ENCODE results near the gene DHDDS.

DHDDS gene

GRCh38 chr1:26403656-26404055, 28.5 kb upstream of the DHDDS start:
- DNase-seq (ENCODE audit: low read depth): no peak
- H3K4me3 ChIP-seq (ENCODE audit: low read depth, low read length): no peak overlapping the region
- TF ChIP-seq POLR2A (IDR thresholded peaks at IDR 0.05; ENCODE audit: extremely low read depth, insufficient read length): no peak
- TF ChIP-seq CTCF (IDR thresholded peaks at IDR 0.05; ENCODE audit: low read depth, low read length): no peak

GRCh38 chr1:26404641-26405040, 27.5 kb upstream of the DHDDS start:
- no peak overlapping the region for H3K4me3 ChIP-seq (ENCODE audit: low read depth, low read length)
- DNase-seq (ENCODE audit: low read depth): no peak
- TF ChIP-seq CTCF (IDR thresholded peaks at IDR 0.05; ENCODE audit: low read depth, low read length): no peak
- TF ChIP-seq MYC (IDR thresholded peaks at IDR 0.05; ENCODE audit: low read depth, low read length): no peak

- TF ChIP-seq CTCF (IDR thresholded peaks at IDR 0.05; ENCODE audit: low read depth, low read length) (no peak), MAX (IDR thresholded peaks at IDR 0.05; ENCODE audit: low read depth, low read length) (no peak)
- no peak overlapping the region for H3K4me3 ChIP-seq (ENCODE audit: low read depth, low read length)
- no peak for DNase-seq (ENCODE audit: low read depth)
Observed at GRCh38 chr1:26405281-26405915, 26.7 kb upstream of the DHDDS start.

- TF ChIP-seq MAX (IDR thresholded peaks at IDR 0.05; ENCODE audit: low read depth, low read length) (peak; percentile 95), MYC (IDR thresholded peaks at IDR 0.05; ENCODE audit: low read depth, low read length) (no peak; the same call in 1 of the 2 replicates)
- no peak overlapping the region for H3K4me3 ChIP-seq (ENCODE audit: low read depth, low read length)
- DNase-seq (ENCODE audit: low read depth): peak; percentile 74
Observed at GRCh38 chr1:26408604-26409003, 23.5 kb upstream of the DHDDS start.

- H3K4me3 ChIP-seq (ENCODE audit: low read depth, low read length): no peak overlapping the region
- no peak for DNase-seq (ENCODE audit: low read depth)
- no peak for TF ChIP-seq CTCF (IDR thresholded peaks at IDR 0.05; ENCODE audit: low read depth, low read length)
- TF ChIP-seq MAX (IDR thresholded peaks at IDR 0.05; ENCODE audit: low read depth, low read length): no peak
- TF ChIP-seq MYC (IDR thresholded peaks at IDR 0.05; ENCODE audit: low read depth, low read length): no peak
- TF ChIP-seq POLR2A (IDR thresholded peaks at IDR 0.05; ENCODE audit: extremely low read depth, insufficient read length): no peak
Observed at GRCh38 chr1:26409191-26409807, 22.8 kb upstream of the DHDDS start.

GRCh38 chr1:26410706-26411623, 21.2 kb upstream of the DHDDS start, which contains the start of gene LIN28A:
Gene LIN28A, plus strand, starts transcription at chr1:26410817. Its CDS starts 75 bp downstream, at chr1:26410892.
- H3K4me3 ChIP-seq (ENCODE audit: low read depth, low read length): no peak within 1 kb of the TSS
- TF ChIP-seq CTCF (IDR thresholded peaks at IDR 0.05; ENCODE audit: low read depth, low read length): no peak
- no peak for TF ChIP-seq POLR2A (IDR thresholded peaks at IDR 0.05; ENCODE audit: extremely low read depth, insufficient read length)
- TF ChIP-seq MYC (IDR thresholded peaks at IDR 0.05; ENCODE audit: low read depth, low read length): no peak
- no peak for TF ChIP-seq MAX (IDR thresholded peaks at IDR 0.05; ENCODE audit: low read depth, low read length)
- no peak for DNase-seq (ENCODE audit: low read depth)

All from NB4 (cell line).